Esophagus muscularis mucosa (tissue), 4 donors: Measurements from ENCODE around the gene CRY1. TPM values are rescaled to one million over a fixed set of nuclear protein-coding genes. Genes with fewer than 3 reads are reported as not detected.

ENCODE experiments used
- DNase-seq: peaks from one replicate; pipeline ENCODE4 v3.0.0-alpha.2; 2017; ENCODE audit errors: extremely low spot score
- H3K27ac ChIP-seq, 4 donors: fragments of 200-600 bp; sonication (generic); replicated peaks in 1 of 4; 1 replicate in 3 of 4; 2 replicates in 1 of 4; pipeline ENCODE4 v1.5.1; 2016 to 2019; ENCODE audit warnings: mild to moderate bottlenecking in 1 of 4
- H3K27me3 ChIP-seq, 4 donors: fragments of 200-600 bp; sonication (generic); one replicate each; pipeline versions ENCODE4 v1.5.1 to v1.6.0; 2016 to 2019
- H3K36me3 ChIP-seq, 4 donors: fragments of 200-600 bp; sonication (generic); one replicate each; pipeline ENCODE4 v1.5.1; 2016 to 2019
- H3K4me1 ChIP-seq, 4 donors: fragments of 200-600 bp; sonication (generic); one replicate each; pipeline ENCODE4 v1.5.1; 2016 to 2019
- H3K4me3 ChIP-seq, 4 donors: fragments of 200-600 bp; sonication (generic); 1 replicate in 2 of 4; 2 replicates in 2 of 4; pipeline ENCODE4 v1.5.1; 2016 to 2019; ENCODE audit warnings: mild to moderate bottlenecking in 4 of 4, moderate library complexity in 1 of 4
- H3K9me3 ChIP-seq, 4 donors: fragments of 200-600 bp; sonication (generic); 1 replicate in 3 of 4; 2 replicates in 1 of 4; pipeline ENCODE4 v1.5.1; 2016 to 2019
- EP300 ChIP-seq: sonication (generic); formaldehyde crosslinking; IDR thresholded peaks from one replicate; pipeline ENCODE4 v1.6.1; 2017; ENCODE audit warnings: antibody characterized with exemption
- POLR2A ChIP-seq: fragments of 450-650 bp; IDR thresholded peaks from one replicate; pipeline ENCODE4 v1.6.1; 2017; ENCODE audit warnings: antibody characterized with exemption, moderate library complexity, mild to moderate bottlenecking, low read depth
- POLR2AphosphoS5 ChIP-seq, 2 donors: sonication (generic); formaldehyde crosslinking; IDR thresholded peaks; one replicate each; pipeline ENCODE4 v1.6.1; 2017; ENCODE audit warnings: antibody characterized with exemption in 2 of 2
- WGBS: methylation state at CpG from one replicate; pipeline ENCODE4 v1.1.5; 2018; 5-methylcytosine and 5-hydroxymethylcytosine counted together
- intact Hi-C: fragments of 100-400 bp; cut with DNase I; formaldehyde crosslinking; loops from one replicate; pipeline ENCODE4 v1.15.1; 2023
- total RNA-seq, 4 donors: library from RNA; depleted of rRNA; stranded (reverse); fragments of >200 nt; gene quantifications; one replicate each; pipeline versions ENCODE4 v1.1.0 to v1.2.1, GENCODE V29; 2016
- TF ChIP-seq, protein P1 (sequence below), 3 experiments: fragments of 200-600 bp in 2 of 3; fragments of 450-650 bp in 1 of 3; sonication (generic) in 2 of 3; IDR thresholded peaks; one replicate each; pipeline ENCODE4 v1.5.1; 2017 to 2019; ENCODE audit warnings: antibody characterized with exemption in 3 of 3, mild to moderate bottlenecking in 2 of 3, moderate library complexity in 1 of 3

CRY1 gene
- total RNA-seq, 4 donors from 2014 or later: 29.1 to 42.9 (median 34.9) TPM

DNA sequence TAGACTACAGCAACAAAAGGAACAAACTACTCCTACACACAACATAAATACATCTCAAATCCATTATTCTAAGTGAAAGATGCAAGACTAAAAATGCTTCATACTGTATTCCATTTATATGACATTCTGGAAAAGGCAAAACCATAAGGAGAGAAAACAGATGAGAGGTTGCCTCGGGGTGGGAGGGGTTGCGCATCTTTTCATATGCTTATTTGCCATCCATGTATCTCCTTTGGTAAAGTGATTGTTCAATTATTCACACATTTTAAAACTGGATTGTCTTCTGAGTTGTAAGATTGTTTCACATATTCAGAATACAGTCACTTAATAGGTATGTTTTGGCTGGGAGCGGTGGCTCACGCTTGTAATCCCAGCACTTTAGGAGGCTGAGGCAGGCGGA is 142.8 kb downstream of the CRY1 start:
- no peaks in the 10 kb centered on the region for H3K9me3 ChIP-seq
- peaks cover 0 to 11% (median 9%) of the 10 kb centered on the region in 4 donors for H3K4me1 ChIP-seq
- no peak overlapping the region for H3K4me3 ChIP-seq
- intact Hi-C loops: no loop called here
- no peak overlapping the region for H3K27ac ChIP-seq
- no peaks in the 10 kb centered on the region for H3K27me3 ChIP-seq
- WGBS: 94% methylated on average over 5 of the region's 5 CpGs
- H3K36me3 ChIP-seq: no peaks in the 10 kb centered on the region
- TF ChIP-seq POLR2A: no peak
- no peak for TF ChIP-seq POLR2AphosphoS5 (IDR thresholded peaks at IDR 0.05)
- TF ChIP-seq, protein P1, sequence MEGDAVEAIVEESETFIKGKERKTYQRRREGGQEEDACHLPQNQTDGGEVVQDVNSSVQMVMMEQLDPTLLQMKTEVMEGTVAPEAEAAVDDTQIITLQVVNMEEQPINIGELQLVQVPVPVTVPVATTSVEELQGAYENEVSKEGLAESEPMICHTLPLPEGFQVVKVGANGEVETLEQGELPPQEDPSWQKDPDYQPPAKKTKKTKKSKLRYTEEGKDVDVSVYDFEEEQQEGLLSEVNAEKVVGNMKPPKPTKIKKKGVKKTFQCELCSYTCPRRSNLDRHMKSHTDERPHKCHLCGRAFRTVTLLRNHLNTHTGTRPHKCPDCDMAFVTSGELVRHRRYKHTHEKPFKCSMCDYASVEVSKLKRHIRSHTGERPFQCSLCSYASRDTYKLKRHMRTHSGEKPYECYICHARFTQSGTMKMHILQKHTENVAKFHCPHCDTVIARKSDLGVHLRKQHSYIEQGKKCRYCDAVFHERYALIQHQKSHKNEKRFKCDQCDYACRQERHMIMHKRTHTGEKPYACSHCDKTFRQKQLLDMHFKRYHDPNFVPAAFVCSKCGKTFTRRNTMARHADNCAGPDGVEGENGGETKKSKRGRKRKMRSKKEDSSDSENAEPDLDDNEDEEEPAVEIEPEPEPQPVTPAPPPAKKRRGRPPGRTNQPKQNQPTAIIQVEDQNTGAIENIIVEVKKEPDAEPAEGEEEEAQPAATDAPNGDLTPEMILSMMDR (IDR thresholded peaks at IDR 0.05): no peak
- TF ChIP-seq EP300: no peak
- no peak for DNase-seq

DNA sequence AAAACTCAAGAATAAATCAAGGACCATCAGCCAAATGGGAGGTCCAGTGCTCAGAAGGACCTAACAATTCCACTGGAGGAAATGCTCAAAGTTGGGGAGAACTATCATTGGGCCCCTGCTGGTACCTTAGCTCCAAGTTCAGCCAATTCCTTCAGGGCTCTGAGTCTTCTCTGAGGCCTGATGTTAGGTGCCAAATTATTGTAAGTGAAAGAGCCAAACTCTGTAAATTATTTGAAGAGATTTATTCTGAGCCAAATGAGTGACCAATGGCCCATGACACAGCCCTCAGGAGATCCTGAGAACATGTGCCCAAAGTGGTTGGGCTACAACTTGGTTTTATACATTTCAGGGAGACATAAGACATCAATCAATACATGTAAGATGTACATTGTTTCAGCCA is 145.9 kb downstream of the CRY1 start:
- intact Hi-C loops: no loop called here
- Histone ChIP-seq H3K36me3 (no peaks in the 10 kb centered on the region), H3K4me3 (no peak overlapping the region), H3K4me1 (no peaks in the 10 kb centered on the region), H3K9me3 (no peaks in the 10 kb centered on the region), H3K27me3 (no peaks in the 10 kb centered on the region), H3K27ac (no peak overlapping the region)
- DNase-seq: no peak
- TF ChIP-seq POLR2A (no peak), POLR2AphosphoS5 (IDR thresholded peaks at IDR 0.05) (no peak), EP300 (no peak)
- TF ChIP-seq, protein P1 (IDR thresholded peaks at IDR 0.05): no peak

- DNase-seq: no peak
- WGBS: 32% methylated on average over 1 of the region's 1 CpG
- TF ChIP-seq, protein P1 (IDR thresholded peaks at IDR 0.05): no peak
- no peak for TF ChIP-seq POLR2A
- no peak for TF ChIP-seq POLR2AphosphoS5 (IDR thresholded peaks at IDR 0.05)
- TF ChIP-seq EP300: no peak
- intact Hi-C loops: no loop called here
- Histone ChIP-seq H3K4me3 (no peak overlapping the region), H3K27me3 (no peaks in the 10 kb centered on the region), H3K9me3 (no peaks in the 10 kb centered on the region), H3K4me1 (no peaks in the 10 kb centered on the region), H3K27ac (no peak overlapping the region), H3K36me3 (no peaks in the 10 kb centered on the region)
These were observed 148.0 kb downstream of the CRY1 start for GRCh38 chr12:106945261-106945851.

GRCh38 chr12:106942775-106943174 is 150.6 kb downstream of the CRY1 start:
- Histone ChIP-seq H3K4me3 (no peak overlapping the region), H3K9me3 (no peaks in the 10 kb centered on the region), H3K36me3 (no peaks in the 10 kb centered on the region), H3K27ac (no peak overlapping the region), H3K4me1 (no peaks in the 10 kb centered on the region), H3K27me3 (no peaks in the 10 kb centered on the region)
- no peak for TF ChIP-seq POLR2A
- no peak for TF ChIP-seq POLR2AphosphoS5 (IDR thresholded peaks at IDR 0.05)
- TF ChIP-seq, protein P1 (IDR thresholded peaks at IDR 0.05): no peak
- no peak for TF ChIP-seq EP300
- intact Hi-C loops: no loop called here
- no peak for DNase-seq
- WGBS: 94% methylated on average over 2 of the region's 2 CpGs
